Esophagus squamous epithelium (tissue), 5 donors: ENCODE data around the gene TM9SF3. TPM values are rescaled to one million over a fixed set of nuclear protein-coding genes. Genes with fewer than 3 reads are reported as not detected.

Experiments
- DNase-seq: peaks from one replicate; lab custom pipeline; 2025; lab: John Stamatoyannopoulos, UW
- H3K27ac ChIP-seq, 4 donors: fragments of 200-600 bp; sonication (generic); one replicate each; pipeline ENCODE4 v1.5.1; 2016 to 2019; ENCODE audit warnings: mild to moderate bottlenecking in 1 of 4
- H3K27me3 ChIP-seq, 4 donors: fragments of 200-600 bp; sonication (generic); 1 replicate in 3 of 4; 2 replicates in 1 of 4; pipeline versions ENCODE4 v1.5.1 to v1.6.0; 2017 to 2021; ENCODE audit warnings: antibody characterized with exemption in 1 of 4
- H3K36me3 ChIP-seq, 3 donors: fragments of 200-600 bp; sonication (generic); one replicate each; pipeline ENCODE4 v1.5.1; 2016 to 2019
- H3K4me1 ChIP-seq, 3 donors: fragments of 200-600 bp; sonication (generic); one replicate each; pipeline ENCODE4 v1.5.1; 2017 to 2019
- H3K4me3 ChIP-seq, 4 donors: fragments of 200-600 bp; sonication (generic); 1 replicate in 3 of 4; 2 replicates in 1 of 4; pipeline ENCODE4 v1.5.1; 2016 to 2019; ENCODE audit warnings: mild to moderate bottlenecking in 2 of 4, moderate library complexity in 1 of 4
- H3K9me3 ChIP-seq, 3 donors: fragments of 200-600 bp; sonication (generic); one replicate each; pipeline ENCODE4 v1.5.1; 2016 to 2019
- POLR2A ChIP-seq, 4 donors: fragments of 450-650 bp; IDR thresholded peaks; one replicate each; pipeline ENCODE4 v1.6.1; 2017; ENCODE audit warnings: antibody characterized with exemption in 4 of 4, mild to moderate bottlenecking in 4 of 4, moderate library complexity in 3 of 4
- WGBS, 2 donors: methylation state at CpG; one replicate each; pipeline ENCODE4 v1.1.5; 2018; 5-methylcytosine and 5-hydroxymethylcytosine counted together
- intact Hi-C: fragments of 100-400 bp; cut with DNase I; formaldehyde crosslinking; loops from one replicate; pipeline ENCODE4 v1.15.0; 2022
- total RNA-seq, 4 donors: library from RNA; depleted of rRNA; stranded (reverse); fragments of >200 nt; gene quantifications; one replicate each; pipeline ENCODE4 v1.1.0, GENCODE V29; 2016
- TF ChIP-seq, protein P1 (sequence below), 6 experiments: fragments of 450-650 bp in 4 of 6; fragments of 200-600 bp in 2 of 6; sonication (generic) in 2 of 6; IDR thresholded peaks; one replicate each; pipeline ENCODE4 v1.5.1; 2016 to 2019; ENCODE audit warnings: antibody characterized with exemption in 6 of 6, mild to moderate bottlenecking in 4 of 6, moderate library complexity in 4 of 6
- donor health status: DM: yes; HTN: yes; CAD: no.

TM9SF3 gene
- total RNA-seq, 4 donors from 2014 or later: 36.7 to 86.4 (median 72.4) TPM

DNA sequence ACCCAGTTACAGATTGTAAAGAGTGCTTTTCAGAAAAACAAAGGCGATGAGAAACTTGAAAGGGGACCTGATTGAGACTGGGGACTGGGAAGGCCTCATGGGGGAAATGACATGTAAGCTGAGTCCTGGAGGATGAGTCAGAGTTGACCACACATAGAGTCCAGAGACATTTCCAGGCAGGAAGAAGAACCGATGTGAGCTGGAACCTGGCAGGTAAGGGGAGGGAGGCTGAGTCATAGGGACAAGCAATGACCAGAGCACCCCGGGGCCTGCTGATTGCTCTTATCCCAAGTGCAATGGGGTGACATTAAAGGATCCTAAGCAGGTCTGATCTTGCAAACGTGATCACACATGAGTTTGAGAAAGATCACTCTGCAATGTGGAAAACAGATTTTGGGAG lies 84.8 kb downstream of the TM9SF3 start:
- Histone ChIP-seq H3K4me3 (no peak overlapping the region), H3K27ac (no peak overlapping the region), H3K9me3 (no peaks in the 10 kb centered on the region), H3K36me3 (no peaks in the 10 kb centered on the region), H3K27me3 (peaks cover 0 to 18% (median 0%) of the 10 kb centered on the region in 4 donors), H3K4me1 (peaks cover 0 to 28% (median 7%) of the 10 kb centered on the region in 3 donors)
- 54 to 56% methylated on average over 4 of the region's 4 CpGs for WGBS, 2 donors
- DNase-seq: no peak
- TF ChIP-seq, protein P1, sequence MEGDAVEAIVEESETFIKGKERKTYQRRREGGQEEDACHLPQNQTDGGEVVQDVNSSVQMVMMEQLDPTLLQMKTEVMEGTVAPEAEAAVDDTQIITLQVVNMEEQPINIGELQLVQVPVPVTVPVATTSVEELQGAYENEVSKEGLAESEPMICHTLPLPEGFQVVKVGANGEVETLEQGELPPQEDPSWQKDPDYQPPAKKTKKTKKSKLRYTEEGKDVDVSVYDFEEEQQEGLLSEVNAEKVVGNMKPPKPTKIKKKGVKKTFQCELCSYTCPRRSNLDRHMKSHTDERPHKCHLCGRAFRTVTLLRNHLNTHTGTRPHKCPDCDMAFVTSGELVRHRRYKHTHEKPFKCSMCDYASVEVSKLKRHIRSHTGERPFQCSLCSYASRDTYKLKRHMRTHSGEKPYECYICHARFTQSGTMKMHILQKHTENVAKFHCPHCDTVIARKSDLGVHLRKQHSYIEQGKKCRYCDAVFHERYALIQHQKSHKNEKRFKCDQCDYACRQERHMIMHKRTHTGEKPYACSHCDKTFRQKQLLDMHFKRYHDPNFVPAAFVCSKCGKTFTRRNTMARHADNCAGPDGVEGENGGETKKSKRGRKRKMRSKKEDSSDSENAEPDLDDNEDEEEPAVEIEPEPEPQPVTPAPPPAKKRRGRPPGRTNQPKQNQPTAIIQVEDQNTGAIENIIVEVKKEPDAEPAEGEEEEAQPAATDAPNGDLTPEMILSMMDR (IDR thresholded peaks at IDR 0.05): no peak
- no peak for TF ChIP-seq POLR2A (IDR thresholded peaks at IDR 0.05)
- intact Hi-C loops: no loop called here

DNA sequence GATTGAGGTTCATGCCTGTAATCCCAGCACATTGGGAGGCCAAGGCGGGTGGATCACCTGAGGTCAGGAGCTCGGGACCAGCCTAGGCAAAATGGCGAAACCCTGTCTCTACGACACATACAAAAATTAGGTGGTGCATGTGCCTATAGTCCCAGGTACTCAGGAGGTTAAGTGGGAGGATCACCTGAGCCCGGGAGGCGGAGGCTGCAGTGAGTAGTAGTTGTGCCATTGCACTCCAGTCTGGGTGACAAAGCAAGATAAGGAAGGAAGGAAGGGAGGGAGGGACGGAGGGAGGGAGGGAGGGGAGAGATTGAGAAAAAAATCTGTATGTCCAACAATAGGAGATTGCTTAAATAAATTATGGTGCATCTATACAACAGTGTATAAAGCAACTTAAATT lies 86.3 kb downstream of the TM9SF3 start:
- H3K27ac ChIP-seq: no peak overlapping the region
- no peaks in the 10 kb centered on the region for H3K36me3 ChIP-seq
- intact Hi-C loops: no loop called here
- no peak overlapping the region for H3K4me3 ChIP-seq
- H3K4me1 ChIP-seq: peaks cover 0 to 17% (median 7%) of the 10 kb centered on the region in 3 donors
- H3K27me3 ChIP-seq: peaks cover 0 to 28% (median 0%) of the 10 kb centered on the region in 4 donors
- H3K9me3 ChIP-seq: no peaks in the 10 kb centered on the region
- WGBS, 2 donors: 71 to 76% methylated on average over 7 of the region's 7 CpGs
- TF ChIP-seq POLR2A (IDR thresholded peaks at IDR 0.05): no peak
- TF ChIP-seq, protein P1 (IDR thresholded peaks at IDR 0.05): no peak
- DNase-seq: no peak

DNA sequence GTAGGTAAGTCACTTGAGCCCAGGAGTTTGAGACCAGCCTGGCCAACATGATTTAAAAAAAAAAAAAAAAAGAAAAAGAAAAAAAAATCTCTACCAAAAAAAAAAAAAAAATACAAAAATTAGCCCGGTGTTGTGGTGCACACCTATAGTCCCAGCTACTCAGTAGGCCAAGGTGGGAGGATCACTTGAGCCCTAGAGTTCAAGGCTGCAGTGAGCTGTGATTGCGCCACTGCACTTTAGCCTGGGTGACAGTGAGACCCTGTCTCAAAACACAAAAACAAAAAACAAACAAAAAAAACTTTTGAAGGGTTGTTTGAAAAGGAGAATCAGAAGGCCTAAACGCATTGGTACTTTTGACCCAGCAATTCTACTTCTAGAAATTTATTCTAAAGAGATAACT lies 86.8 kb downstream of the TM9SF3 start:
- no peaks in the 10 kb centered on the region for H3K36me3 ChIP-seq
- H3K27ac ChIP-seq: no peak overlapping the region
- no peaks in the 10 kb centered on the region for H3K9me3 ChIP-seq
- DNase-seq: no peak
- WGBS, 2 donors: 88 to 97% methylated on average over 3 of the region's 3 CpGs
- peaks cover 0 to 13% (median 7%) of the 10 kb centered on the region in 3 donors for H3K4me1 ChIP-seq
- intact Hi-C loops: no loop called here
- no peak overlapping the region for H3K4me3 ChIP-seq
- TF ChIP-seq, protein P1 (IDR thresholded peaks at IDR 0.05): no peak
- no peak for TF ChIP-seq POLR2A (IDR thresholded peaks at IDR 0.05)
- H3K27me3 ChIP-seq: peaks cover 0 to 28% (median 0%) of the 10 kb centered on the region in 4 donors

DNA sequence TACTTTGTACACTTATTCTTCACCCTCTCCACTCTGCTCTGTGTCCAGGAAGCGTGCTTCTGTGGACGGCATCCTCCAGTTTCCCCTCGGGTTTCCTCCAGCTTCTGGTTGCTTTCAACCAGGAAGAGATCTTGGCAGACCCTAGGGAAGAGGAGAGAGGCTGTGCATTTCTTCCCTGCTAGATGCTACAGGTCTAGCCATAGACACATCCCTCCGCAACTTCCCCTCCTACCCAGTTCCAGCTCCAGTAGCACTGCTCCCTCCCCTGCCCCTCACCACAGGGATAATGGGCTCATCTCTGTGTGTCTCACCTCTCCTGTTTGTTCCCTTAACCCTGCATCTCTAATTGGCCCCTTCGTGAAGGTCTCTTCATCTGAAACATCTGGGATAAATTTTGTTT lies 89.4 kb downstream of the TM9SF3 start:
- Histone ChIP-seq H3K36me3 (no peaks in the 10 kb centered on the region), H3K27ac (no peak overlapping the region), H3K4me3 (no peak overlapping the region), H3K4me1 (peaks cover 0 to 3% (median 3%) of the 10 kb centered on the region in 3 donors), H3K9me3 (no peaks in the 10 kb centered on the region), H3K27me3 (peaks cover 0 to 36% (median 0%) of the 10 kb centered on the region in 4 donors)
- no peak for TF ChIP-seq POLR2A (IDR thresholded peaks at IDR 0.05)
- TF ChIP-seq, protein P1 (IDR thresholded peaks at IDR 0.05): no peak
- intact Hi-C loops: no loop called here
- DNase-seq: no peak
- WGBS, 2 donors: 64 to 69% methylated on average over 5 of the region's 5 CpGs

DNA sequence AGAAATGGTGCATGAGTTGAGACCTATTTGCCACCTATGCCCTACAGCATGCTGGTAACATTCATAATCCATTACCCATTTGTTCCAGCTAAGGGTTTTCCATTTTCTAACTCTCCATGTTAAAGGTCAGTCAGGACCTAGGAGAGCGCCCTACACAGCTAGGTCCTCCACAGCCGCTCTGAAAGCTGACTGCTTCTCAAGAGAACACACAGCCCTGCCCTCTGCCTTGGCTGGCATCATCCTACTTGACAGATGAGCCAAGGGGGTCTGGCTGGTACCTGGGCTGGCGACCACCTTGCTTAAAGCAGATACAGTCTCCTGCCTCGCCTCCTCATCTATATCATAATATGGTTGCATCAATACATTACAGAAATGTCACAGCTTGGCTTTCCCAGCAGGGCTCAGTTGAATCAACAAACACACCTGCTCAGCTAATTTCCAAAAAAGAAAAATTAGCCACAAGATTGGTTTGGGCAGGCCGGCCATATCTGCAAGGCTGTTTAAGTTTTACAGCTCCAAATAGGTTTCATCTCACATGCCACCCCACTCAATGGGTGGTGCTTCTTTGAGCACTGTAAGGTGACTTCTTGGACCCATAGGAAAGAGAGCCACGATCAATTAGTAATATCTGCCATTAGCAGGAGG lies 90.4 kb downstream of the TM9SF3 start:
- H3K9me3 ChIP-seq: no peaks in the 10 kb centered on the region
- no peaks in the 10 kb centered on the region for H3K36me3 ChIP-seq
- no peak overlapping the region for H3K27ac ChIP-seq
- peaks cover 0 to 36% (median 0%) of the 10 kb centered on the region in 4 donors for H3K27me3 ChIP-seq
- intact Hi-C loops: no loop called here
- TF ChIP-seq, protein P1 (IDR thresholded peaks at IDR 0.05): no peak
- no peak for TF ChIP-seq POLR2A (IDR thresholded peaks at IDR 0.05)
- WGBS, 2 donors: 52 to 66% methylated on average over 5 of the region's 6 CpGs
- DNase-seq: no peak
- H3K4me3 ChIP-seq: no peak overlapping the region
- H3K4me1 ChIP-seq: no peaks in the 10 kb centered on the region
